GM19324 (cell line): ENCODE data around the gene TRIM47.

Source experiments
- ATAC-seq: cut with Tn5 transposase; IDR thresholded peaks from one replicate; pipeline ENCODE4 v1.9.1; 2021; ENCODE audit warnings: mild to moderate bottlenecking, moderate library complexity; ENCODE audit not compliant: unreplicated experiment, low FRiP score

The TRIM47 gene

DNA sequence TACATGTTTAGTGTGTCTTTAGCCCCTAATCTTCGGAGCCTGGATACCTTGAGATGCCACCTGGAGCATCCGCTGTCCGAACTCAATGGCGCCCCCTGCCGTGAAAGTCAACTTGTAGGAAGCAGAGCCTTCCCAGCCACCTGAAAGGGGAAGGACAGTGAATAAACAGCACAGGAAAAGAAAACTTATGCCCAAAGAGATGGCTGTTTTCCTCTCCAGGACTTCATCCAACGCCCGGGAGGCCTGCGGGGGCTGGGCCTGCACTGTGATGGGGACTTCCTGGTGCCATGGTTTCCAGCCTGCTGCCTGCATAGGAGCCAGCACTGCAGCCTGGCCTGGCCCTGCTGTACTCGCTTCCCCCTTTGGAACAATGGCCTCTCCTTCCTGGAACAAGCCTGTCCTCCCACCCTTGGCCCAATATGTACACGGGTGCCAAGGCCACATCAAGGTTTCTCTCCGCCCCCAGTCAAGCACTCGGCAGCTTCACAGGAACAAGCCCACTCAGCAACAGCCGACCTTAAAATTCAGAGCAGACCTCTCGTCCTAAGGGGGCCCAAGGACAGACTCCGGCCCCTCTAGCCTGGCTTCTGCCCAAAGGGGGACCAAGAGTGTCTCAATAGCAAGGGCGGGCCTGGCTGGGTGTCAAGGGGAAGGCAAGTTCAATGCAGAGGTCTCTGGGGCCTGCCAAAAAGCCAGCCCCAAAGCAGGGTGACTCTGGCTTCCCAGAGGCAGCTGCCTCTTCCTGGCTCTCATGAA is 29.7 kb downstream of the TRIM47 start:
- no peak for ATAC-seq

DNA sequence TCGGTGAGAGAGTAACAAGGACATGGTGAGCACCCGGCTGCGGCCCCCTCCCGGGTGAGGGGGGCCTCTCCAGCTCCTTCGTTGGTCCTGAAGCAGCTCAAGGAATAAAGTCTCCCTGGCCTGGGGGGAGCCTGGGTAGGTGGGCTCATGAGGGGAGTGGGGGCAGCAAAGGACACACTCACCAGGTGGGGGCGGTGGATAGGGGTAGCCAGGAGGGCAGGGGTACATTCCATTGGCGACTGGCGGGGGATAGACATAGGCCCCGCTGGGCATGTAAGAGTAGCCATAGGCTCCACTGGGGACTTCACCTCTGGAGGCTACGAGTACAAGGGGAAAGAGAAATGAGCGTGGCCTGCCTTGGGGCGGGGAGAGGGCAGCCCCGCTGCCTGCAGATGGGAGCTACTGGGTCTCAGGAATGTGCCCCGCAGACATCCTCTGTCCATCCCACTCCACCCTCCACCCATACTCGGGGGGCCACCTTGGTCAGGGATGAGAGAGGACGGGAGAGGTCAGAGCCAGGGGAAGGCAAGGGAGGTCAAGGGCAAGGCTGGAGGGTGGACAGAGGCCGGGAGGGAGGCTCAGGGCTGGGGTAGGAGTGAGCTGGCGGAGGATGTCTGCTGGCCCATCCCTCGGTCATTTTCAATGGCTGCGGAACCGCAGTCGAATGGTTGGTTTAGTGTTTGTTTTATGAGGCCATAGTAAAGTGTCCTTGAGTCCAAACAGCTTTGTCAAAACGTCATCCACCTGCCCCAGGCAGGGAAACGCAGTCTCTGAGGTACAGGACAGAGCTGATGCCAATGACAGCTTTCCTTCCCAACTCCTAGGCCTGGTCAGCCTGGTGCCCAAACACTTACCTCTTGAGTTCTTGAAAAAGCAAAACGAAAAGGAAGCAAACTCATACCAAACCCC is 30.5 kb downstream of the TRIM47 start:
- no peak for ATAC-seq

- ATAC-seq, result no peak
Measured at GRCh38 chr17:75846692-75847613, 31.4 kb downstream of the TRIM47 start.

DNA sequence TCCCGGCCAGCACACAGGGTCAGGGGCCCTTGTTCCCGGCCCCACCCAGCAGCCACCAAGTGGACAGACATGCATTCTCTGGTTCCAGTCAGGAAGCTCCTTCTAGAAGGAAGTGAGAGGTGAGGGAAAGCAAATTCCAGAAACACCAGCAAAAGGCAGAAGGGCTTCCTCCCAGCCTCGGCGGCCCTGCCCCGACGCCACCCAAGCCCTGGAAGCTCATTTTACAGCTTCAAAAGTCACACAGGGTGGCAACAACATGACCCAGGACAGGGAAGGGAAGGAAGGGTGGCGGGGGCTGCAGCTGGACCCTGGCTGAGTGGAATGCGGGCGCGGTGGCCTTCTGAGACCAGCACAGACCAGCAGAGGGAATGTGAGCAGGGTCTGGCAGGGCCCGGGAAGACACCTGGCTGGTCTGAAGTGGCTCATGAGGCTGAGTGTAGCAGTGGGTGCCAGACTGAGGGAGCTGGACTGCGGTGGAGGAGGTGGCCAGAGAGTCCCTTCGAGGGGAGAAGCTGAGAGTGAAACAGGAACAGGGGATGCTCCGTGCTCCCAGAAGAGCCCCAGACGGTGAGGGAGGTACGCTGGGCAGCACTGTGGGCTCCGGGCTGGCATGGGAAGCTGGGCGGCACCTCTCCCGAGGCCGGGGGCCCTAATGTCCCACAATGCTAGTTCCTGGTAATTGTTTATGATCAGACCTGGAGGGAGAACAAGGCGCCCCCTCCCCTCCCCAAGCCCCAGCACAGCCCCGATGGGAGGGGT is 32.3 kb downstream of the TRIM47 start:
- ATAC-seq, result no peak

GRCh38 chr17:75845058-75845711 is 33.2 kb downstream of the TRIM47 start:
- peak; percentile 44 for ATAC-seq

GRCh38 chr17:75844530-75845057 is 33.8 kb downstream of the TRIM47 start:
- no peak for ATAC-seq

- ATAC-seq, result no peak
Measured at GRCh38 chr17:75843577-75844529, 34.5 kb downstream of the TRIM47 start, which contains the start of gene UNC13D. TSS of gene UNC13D (minus strand) at chr17:75844404. CDS start at chr17:75844337, 67 bp downstream.

GRCh38 chr17:75842963-75843576 is 35.3 kb downstream of the TRIM47 start:
- no peak for ATAC-seq

DNA sequence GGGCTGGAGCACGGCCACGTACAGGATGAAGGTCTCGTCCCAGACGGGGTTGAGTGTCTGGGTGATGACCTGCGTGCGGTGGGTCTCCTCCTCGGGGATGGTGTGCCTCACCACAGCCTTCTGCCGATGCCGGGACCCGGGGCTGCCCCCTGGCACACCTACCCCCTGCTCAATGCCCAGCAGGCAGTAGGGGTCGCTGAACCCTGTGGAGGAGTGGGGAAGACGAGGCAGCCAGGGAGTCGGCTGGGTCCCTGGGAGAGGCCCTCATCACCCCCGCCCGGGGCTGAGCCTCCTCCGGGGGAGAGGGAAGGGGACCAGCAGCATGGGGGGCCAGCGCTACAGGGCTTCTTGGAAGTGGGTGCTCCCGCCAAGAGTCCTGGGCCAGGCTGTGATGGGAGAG is 36.0 kb downstream of the TRIM47 start:
- no peak for ATAC-seq

DNA sequence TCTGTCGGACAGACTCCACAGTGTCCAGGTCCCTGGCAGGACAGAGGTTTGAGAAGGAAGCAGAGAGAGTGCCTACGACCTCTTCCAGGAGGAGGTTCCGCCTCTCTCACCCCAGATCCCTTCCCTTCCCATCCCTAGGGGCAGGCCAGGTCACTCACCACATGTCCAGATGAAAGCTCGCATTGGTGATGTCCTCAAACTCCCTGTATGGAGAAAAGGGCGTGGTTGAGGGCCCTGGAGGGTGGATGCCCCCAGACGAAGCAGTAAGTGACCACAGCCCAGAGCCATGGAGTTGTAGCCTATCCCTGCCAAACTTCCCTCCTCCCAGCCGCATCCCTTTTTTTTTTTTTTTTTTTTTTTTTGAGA is 37.6 kb downstream of the TRIM47 start:
- no peak for ATAC-seq

- ATAC-seq, result no peak
Measured at GRCh38 chr17:75839942-75840798, 38.2 kb downstream of the TRIM47 start.

- ATAC-seq, result no peak
Measured at GRCh38 chr17:75838410-75838809, 40.0 kb downstream of the TRIM47 start.

- ATAC-seq, result no peak
Measured at GRCh38 chr17:75837899-75838298, 40.5 kb downstream of the TRIM47 start.

DNA sequence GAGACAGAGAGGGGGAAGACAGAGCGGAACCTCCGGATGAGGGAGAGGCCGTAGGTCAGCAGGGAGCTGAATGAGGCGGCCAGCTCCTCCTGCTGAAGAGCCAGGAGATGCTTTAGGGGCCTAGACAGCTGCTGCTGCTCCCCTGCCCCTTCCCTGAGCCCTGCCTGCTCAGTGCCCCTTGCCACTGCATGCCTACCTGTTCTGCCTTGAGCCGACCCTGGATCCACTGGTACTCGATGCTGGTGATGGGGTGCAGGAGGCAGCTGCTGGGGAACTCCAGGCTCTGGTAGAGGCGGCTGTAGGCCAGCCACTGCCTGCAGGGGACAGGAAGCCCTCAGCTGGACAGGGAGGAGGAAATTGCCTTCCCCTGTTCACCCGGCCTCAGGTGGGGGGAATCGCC is 41.8 kb downstream of the TRIM47 start:
- no peak for ATAC-seq

DNA sequence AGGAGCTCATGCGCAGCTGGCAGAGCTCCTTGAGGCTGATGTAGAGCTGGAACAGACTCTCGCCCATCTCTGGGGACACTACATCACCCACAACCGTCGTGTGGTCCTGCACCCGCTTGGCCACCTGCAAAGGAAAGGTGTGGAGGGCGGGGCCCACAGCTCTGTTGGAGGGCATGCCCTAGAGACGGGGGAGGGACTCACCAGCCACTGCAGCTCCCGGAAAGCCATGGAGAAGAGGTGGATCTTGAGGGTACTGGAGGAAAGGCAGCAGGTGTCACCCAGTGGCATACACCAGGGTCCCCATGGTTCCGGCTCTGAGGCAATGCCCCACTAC is 42.8 kb downstream of the TRIM47 start:
- ATAC-seq, result no peak

- no peak for ATAC-seq
Measured at GRCh38 chr17:75834928-75835653, 43.3 kb downstream of the TRIM47 start.
